Loucy (cell line): ENCODE results near the gene ZBTB16.

Experiments
- H2AFZ ChIP-seq: fragments of 200-600 bp; sonication (generic); 2 replicates; pipeline ENCODE4 v1.6.0; 2016; ENCODE audit warnings: antibody characterized with exemption, mild to moderate bottlenecking, low read length, moderate library complexity
- H3F3A ChIP-seq: fragments of 200-600 bp; 2 replicates; pipeline ENCODE4 v1.6.0; 2016; ENCODE audit warnings: antibody characterized with exemption, low read depth, mild to moderate bottlenecking
- H3K27me3 ChIP-seq: fragments of 200-600 bp; sonication (generic); 2 replicates; pipeline ENCODE4 v1.6.1; 2014; ENCODE audit warnings: low read length, mild to moderate bottlenecking; ENCODE audit not compliant: insufficient read depth, poor library complexity, severe bottlenecking
- H3K36me3 ChIP-seq: fragments of 200-600 bp; sonication (generic); 2 replicates; pipeline ENCODE4 v1.6.1; 2016; ENCODE audit warnings: low read length; ENCODE audit not compliant: insufficient read depth
- H3K4me1 ChIP-seq: fragments of 200-600 bp; sonication (generic); 2 replicates; pipeline ENCODE4 v1.5.1; 2014; ENCODE audit warnings: low read length, mild to moderate bottlenecking; ENCODE audit not compliant: insufficient read depth, poor library complexity, severe bottlenecking
- H3K4me2 ChIP-seq: fragments of 200-600 bp; sonication (generic); 2 replicates; pipeline ENCODE4 v1.6.0; 2014; ENCODE audit warnings: antibody characterized with exemption, low read length, low read depth, mild to moderate bottlenecking; ENCODE audit not compliant: poor library complexity, severe bottlenecking
- H3K4me3 ChIP-seq: fragments of 200-600 bp; sonication (generic); 2 replicates; pipeline ENCODE4 v1.5.1; 2014; ENCODE audit warnings: low read length, mild to moderate bottlenecking, mixed read lengths; ENCODE audit not compliant: poor library complexity, severe bottlenecking
- H3K79me2 ChIP-seq: fragments of 200-600 bp; sonication (generic); 2 replicates; pipeline ENCODE4 v1.6.1; 2014; ENCODE audit warnings: low read length; ENCODE audit not compliant: insufficient read depth
- H3K9ac ChIP-seq: fragments of 200-600 bp; sonication (generic); 2 replicates; pipeline ENCODE4 v1.6.0; 2014; ENCODE audit warnings: mild to moderate bottlenecking, low read depth, low read length, moderate library complexity; ENCODE audit not compliant: poor library complexity, severe bottlenecking
- H3K9me2 ChIP-seq: fragments of 200-600 bp; sonication (generic); replicated peaks from 2 replicates; pipeline ENCODE4 v1.6.1; 2016; ENCODE audit warnings: low read depth, low read length, mixed read lengths
- H3K9me3 ChIP-seq: fragments of 200-600 bp; sonication (generic); 2 replicates; pipeline ENCODE4 v1.6.1; 2014; ENCODE audit warnings: mild to moderate bottlenecking, antibody characterized with exemption, low read length, low read depth; ENCODE audit not compliant: insufficient read depth
- H4K20me1 ChIP-seq: fragments of 200-600 bp; sonication (generic); 2 replicates; pipeline ENCODE4 v1.6.0; 2014; ENCODE audit warnings: antibody characterized with exemption, low read length, mild to moderate bottlenecking; ENCODE audit not compliant: insufficient read depth, poor library complexity, severe bottlenecking
- EZH2phosphoT487 ChIP-seq: fragments of 200-600 bp; IDR thresholded peaks from 2 replicates; pipeline ENCODE4 v1.6.1; 2018; ENCODE audit warnings: antibody characterized with exemption, mild to moderate bottlenecking, moderate library complexity, borderline replicate concordance
- TF ChIP-seq, protein P1 (sequence below): fragments of 200-600 bp; sonication (generic); conservative IDR thresholded peaks from 2 replicates; pipeline ENCODE4 v1.5.1; 2014; ENCODE audit warnings: mild to moderate bottlenecking, antibody characterized with exemption, low read length

The ZBTB16 gene

DNA sequence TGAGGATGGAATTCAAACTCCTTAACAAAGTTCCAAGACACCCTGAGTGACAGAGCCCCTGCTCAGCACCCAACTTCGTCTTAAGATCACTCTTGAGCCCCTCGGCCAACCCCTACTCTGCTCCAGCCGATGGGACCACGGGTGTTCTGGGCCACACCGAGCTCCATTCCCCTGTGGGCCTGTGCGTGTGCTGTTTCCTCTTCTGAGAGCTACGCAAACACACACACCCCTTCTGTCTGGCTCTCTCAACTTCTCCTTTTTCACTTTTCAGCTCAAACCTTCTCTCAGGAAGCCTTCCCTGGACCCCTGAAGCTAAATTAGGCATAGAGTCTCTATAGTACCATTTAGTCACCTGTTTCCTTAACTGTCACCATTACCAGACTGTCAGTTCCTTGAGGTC is 199.2 kb downstream of the ZBTB16 start:
- Histone ChIP-seq H3K9me2 (no peaks in the 10 kb centered on the region), H2AFZ (no peak overlapping the region), H3K27me3 (no peaks in the 10 kb centered on the region), H3K79me2 (no peaks in the 10 kb centered on the region), H3K36me3 (no peaks in the 10 kb centered on the region), H4K20me1 (no peaks in the 10 kb centered on the region), H3K4me1 (peaks cover 24% of the 10 kb centered on the region), H3K9ac (peak overlapping the region; percentile 6), H3K4me3 (no peak overlapping the region), H3K4me2 (no peak overlapping the region), H3K9me3 (no peaks in the 10 kb centered on the region), H3F3A (no peaks in the 10 kb centered on the region)
- TF ChIP-seq EZH2phosphoT487, result no peak
- TF ChIP-seq, protein P1, sequence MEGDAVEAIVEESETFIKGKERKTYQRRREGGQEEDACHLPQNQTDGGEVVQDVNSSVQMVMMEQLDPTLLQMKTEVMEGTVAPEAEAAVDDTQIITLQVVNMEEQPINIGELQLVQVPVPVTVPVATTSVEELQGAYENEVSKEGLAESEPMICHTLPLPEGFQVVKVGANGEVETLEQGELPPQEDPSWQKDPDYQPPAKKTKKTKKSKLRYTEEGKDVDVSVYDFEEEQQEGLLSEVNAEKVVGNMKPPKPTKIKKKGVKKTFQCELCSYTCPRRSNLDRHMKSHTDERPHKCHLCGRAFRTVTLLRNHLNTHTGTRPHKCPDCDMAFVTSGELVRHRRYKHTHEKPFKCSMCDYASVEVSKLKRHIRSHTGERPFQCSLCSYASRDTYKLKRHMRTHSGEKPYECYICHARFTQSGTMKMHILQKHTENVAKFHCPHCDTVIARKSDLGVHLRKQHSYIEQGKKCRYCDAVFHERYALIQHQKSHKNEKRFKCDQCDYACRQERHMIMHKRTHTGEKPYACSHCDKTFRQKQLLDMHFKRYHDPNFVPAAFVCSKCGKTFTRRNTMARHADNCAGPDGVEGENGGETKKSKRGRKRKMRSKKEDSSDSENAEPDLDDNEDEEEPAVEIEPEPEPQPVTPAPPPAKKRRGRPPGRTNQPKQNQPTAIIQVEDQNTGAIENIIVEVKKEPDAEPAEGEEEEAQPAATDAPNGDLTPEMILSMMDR, result no peak

DNA sequence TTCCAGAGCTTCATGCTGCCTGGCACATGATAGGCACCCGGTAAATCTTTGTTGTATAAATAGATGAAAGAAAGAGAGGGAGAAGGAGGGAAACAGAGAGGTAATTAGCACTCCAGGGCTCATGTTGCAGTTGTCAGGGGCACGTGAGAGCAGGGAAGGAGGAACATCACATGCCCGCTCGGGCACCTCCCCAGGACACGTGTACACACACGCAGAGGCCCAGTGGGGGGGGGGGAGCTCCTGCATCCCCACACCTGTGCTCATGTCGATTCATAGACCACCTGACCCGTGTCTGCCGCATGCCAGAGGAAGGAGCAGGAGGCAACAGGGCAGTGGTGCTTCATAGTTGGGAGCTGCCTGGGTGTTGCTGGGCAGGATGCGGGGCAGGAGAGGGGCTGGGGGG is 199.6 kb downstream of the ZBTB16 start:
- H3K9me3 ChIP-seq, result no peaks in the 10 kb centered on the region
- TF ChIP-seq, protein P1, result no peak
- H3F3A ChIP-seq, result no peaks in the 10 kb centered on the region
- no peak overlapping the region for H3K4me2 ChIP-seq
- no peak overlapping the region for H3K4me3 ChIP-seq
- no peaks in the 10 kb centered on the region for H3K79me2 ChIP-seq
- no peaks in the 10 kb centered on the region for H3K9me2 ChIP-seq
- no peak overlapping the region for H2AFZ ChIP-seq
- no peaks in the 10 kb centered on the region for H3K27me3 ChIP-seq
- H3K36me3 ChIP-seq, result no peaks in the 10 kb centered on the region
- H4K20me1 ChIP-seq, result no peaks in the 10 kb centered on the region
- peaks cover 24% of the 10 kb centered on the region for H3K4me1 ChIP-seq
- H3K9ac ChIP-seq, result no peak overlapping the region

DNA sequence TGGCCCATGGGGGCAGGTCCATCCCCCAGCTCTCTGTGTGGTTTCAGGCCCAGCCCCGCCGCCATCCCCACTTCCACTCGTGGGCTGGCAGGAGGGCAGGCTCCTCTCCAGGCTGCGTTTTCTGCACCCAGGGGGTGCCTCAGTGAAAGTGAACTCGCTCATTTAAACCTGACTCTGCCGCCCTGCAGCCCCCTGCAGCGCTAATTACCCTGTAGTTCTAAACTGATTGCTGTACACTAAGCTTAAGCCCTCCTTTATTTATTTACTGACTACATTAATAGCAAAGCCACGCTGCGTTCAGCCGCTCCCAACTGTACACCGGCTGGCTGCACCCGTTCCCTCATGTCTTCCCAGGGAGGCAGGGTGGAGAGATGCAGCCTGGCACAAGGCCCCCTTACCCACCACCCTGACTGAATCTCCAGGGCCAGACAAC is 200.1 kb downstream of the ZBTB16 start:
- Histone ChIP-seq H3F3A (no peaks in the 10 kb centered on the region), H3K4me2 (no peak overlapping the region), H3K4me1 (peaks cover 24% of the 10 kb centered on the region), H3K9ac (no peak overlapping the region), H3K4me3 (no peak overlapping the region), H3K27me3 (no peaks in the 10 kb centered on the region), H4K20me1 (no peaks in the 10 kb centered on the region), H3K36me3 (no peaks in the 10 kb centered on the region), H3K79me2 (no peaks in the 10 kb centered on the region), H2AFZ (no peak overlapping the region), H3K9me2 (no peaks in the 10 kb centered on the region), H3K9me3 (no peaks in the 10 kb centered on the region)
- TF ChIP-seq, protein P1, result no peak
- no peak for TF ChIP-seq EZH2phosphoT487
